Activated T-helper 17 cell treated with anti-CD3 and anti-CD28 coated beads, Interleukin-2, amount 50 U/mL, for 72 hours (primary cell): ENCODE results near the gene FGF14. TPM values are rescaled to one million over a fixed set of nuclear protein-coding genes. Genes with fewer than 3 reads are reported as not detected.

Experiments used
- ATAC-seq: fragments of 150-1000 bp; cut with Tn5 transposase; replicated peaks from 2 replicates; pipeline ENCODE4 v1.10.0; 2021; ENCODE audit warnings: mild to moderate bottlenecking, moderate library complexity
- H3K27ac Mint-ChIP-seq: one replicate; pipeline ENCODE4 v1.8.0; 2022; ENCODE audit warnings: mixed read lengths
- H3K27me3 Mint-ChIP-seq: one replicate; pipeline ENCODE4 v1.8.0; 2022; ENCODE audit warnings: mixed read lengths
- H3K36me3 Mint-ChIP-seq: one replicate; pipeline ENCODE4 v1.8.0; 2022; ENCODE audit warnings: low read depth, mild to moderate bottlenecking, mixed read lengths
- H3K4me1 Mint-ChIP-seq: one replicate; pipeline ENCODE4 v1.8.0; 2022; ENCODE audit warnings: mixed read lengths
- H3K4me3 Mint-ChIP-seq: one replicate; pipeline ENCODE4 v1.8.0; 2022; ENCODE audit warnings: mild to moderate bottlenecking, mixed read lengths
- H3K9me3 Mint-ChIP-seq: one replicate; pipeline ENCODE4 v1.8.0; 2022; ENCODE audit warnings: mixed read lengths
- total RNA-seq, 2 donors: library from RNA; stranded (reverse); gene quantifications; one replicate each; pipeline ENCODE4 v1.2.3, GENCODE V29; 2022

Gene FGF14
- total RNA-seq, 2 donors from 2014 or later: not detected

- Mint-ChIP-seq H3K4me3 (no peak overlapping the region), H3K36me3 (no peaks in the 10 kb centered on the region), H3K27ac (no peak overlapping the region), H3K4me1 (no peaks in the 10 kb centered on the region), H3K9me3 (no peaks in the 10 kb centered on the region), H3K27me3 (peaks cover 18% of the 10 kb centered on the region)
- ATAC-seq: no peak
Observed at GRCh38 chr13:102346769-102347168, 55.1 kb downstream of the FGF14 start.

- Mint-ChIP-seq H3K27me3 (peaks cover 18% of the 10 kb centered on the region), H3K4me1 (no peaks in the 10 kb centered on the region), H3K27ac (no peak overlapping the region), H3K4me3 (no peak overlapping the region), H3K9me3 (no peaks in the 10 kb centered on the region), H3K36me3 (no peaks in the 10 kb centered on the region)
- no peak for ATAC-seq
Observed at GRCh38 chr13:102344410-102344809, 57.4 kb downstream of the FGF14 start.

GRCh38 chr13:102333320-102334198 is 68.3 kb downstream of the FGF14 start:
- Mint-ChIP-seq H3K27ac (no peak overlapping the region), H3K36me3 (no peaks in the 10 kb centered on the region), H3K27me3 (peaks cover 52% of the 10 kb centered on the region), H3K4me1 (no peaks in the 10 kb centered on the region), H3K9me3 (no peaks in the 10 kb centered on the region), H3K4me3 (no peak overlapping the region)
- ATAC-seq: no peak

GRCh38 chr13:102328909-102329308 is 72.9 kb downstream of the FGF14 start:
- no peak overlapping the region for H3K4me3 Mint-ChIP-seq
- H3K4me1 Mint-ChIP-seq: no peaks in the 10 kb centered on the region
- peaks cover 29% of the 10 kb centered on the region for H3K27me3 Mint-ChIP-seq
- no peaks in the 10 kb centered on the region for H3K36me3 Mint-ChIP-seq
- ATAC-seq: no peak
- H3K27ac Mint-ChIP-seq: no peak overlapping the region
- no peaks in the 10 kb centered on the region for H3K9me3 Mint-ChIP-seq

- H3K27me3 Mint-ChIP-seq: peaks cover 22% of the 10 kb centered on the region
- no peaks in the 10 kb centered on the region for H3K9me3 Mint-ChIP-seq
- H3K36me3 Mint-ChIP-seq: no peaks in the 10 kb centered on the region
- H3K27ac Mint-ChIP-seq: no peak overlapping the region
- H3K4me3 Mint-ChIP-seq: no peak overlapping the region
- no peak for ATAC-seq
- no peaks in the 10 kb centered on the region for H3K4me1 Mint-ChIP-seq
Observed at GRCh38 chr13:102327119-102327617, 74.7 kb downstream of the FGF14 start.

- ATAC-seq: no peak
- Mint-ChIP-seq H3K36me3 (no peaks in the 10 kb centered on the region), H3K4me3 (no peak overlapping the region), H3K4me1 (no peaks in the 10 kb centered on the region), H3K9me3 (no peaks in the 10 kb centered on the region), H3K27me3 (peaks cover 18% of the 10 kb centered on the region), H3K27ac (no peak overlapping the region)
Observed at GRCh38 chr13:102326381-102327118, 75.3 kb downstream of the FGF14 start.

GRCh38 chr13:102325321-102325720 is 76.5 kb downstream of the FGF14 start:
- H3K4me3 Mint-ChIP-seq: no peak overlapping the region
- H3K9me3 Mint-ChIP-seq: no peaks in the 10 kb centered on the region
- H3K27ac Mint-ChIP-seq: no peak overlapping the region
- ATAC-seq: no peak
- peaks cover 11% of the 10 kb centered on the region for H3K27me3 Mint-ChIP-seq
- no peaks in the 10 kb centered on the region for H3K4me1 Mint-ChIP-seq
- H3K36me3 Mint-ChIP-seq: no peaks in the 10 kb centered on the region

- ATAC-seq: no peak
- no peaks in the 10 kb centered on the region for H3K36me3 Mint-ChIP-seq
Observed at GRCh38 chr13:102323505-102323904, 78.3 kb downstream of the FGF14 start.

GRCh38 chr13:102323012-102323411 is 78.8 kb downstream of the FGF14 start:
- H3K36me3 Mint-ChIP-seq: no peaks in the 10 kb centered on the region
- H3K27me3 Mint-ChIP-seq: peaks cover 3% of the 10 kb centered on the region
- H3K4me1 Mint-ChIP-seq: no peaks in the 10 kb centered on the region
- H3K4me3 Mint-ChIP-seq: no peak overlapping the region
- no peak for ATAC-seq
- no peaks in the 10 kb centered on the region for H3K9me3 Mint-ChIP-seq
- H3K27ac Mint-ChIP-seq: no peak overlapping the region

More at GRCh38 chr13:102323505-102323904, 78.3 kb downstream of the FGF14 start:
- Mint-ChIP-seq H3K4me3 (no peak overlapping the region), H3K9me3 (no peaks in the 10 kb centered on the region), H3K27ac (no peak overlapping the region), H3K27me3 (peaks cover 3% of the 10 kb centered on the region), H3K4me1 (no peaks in the 10 kb centered on the region)

GRCh38 chr13:102322211-102322610 is 79.6 kb downstream of the FGF14 start:
- ATAC-seq: no peak
- no peaks in the 10 kb centered on the region for H3K9me3 Mint-ChIP-seq
- peaks cover 3% of the 10 kb centered on the region for H3K27me3 Mint-ChIP-seq
- H3K4me3 Mint-ChIP-seq: no peak overlapping the region
- no peak overlapping the region for H3K27ac Mint-ChIP-seq
- H3K36me3 Mint-ChIP-seq: no peaks in the 10 kb centered on the region
- H3K4me1 Mint-ChIP-seq: no peaks in the 10 kb centered on the region

GRCh38 chr13:102318233-102318632 is 83.6 kb downstream of the FGF14 start:
- Mint-ChIP-seq H3K9me3 (no peaks in the 10 kb centered on the region), H3K4me3 (no peak overlapping the region), H3K27ac (no peak overlapping the region), H3K36me3 (no peaks in the 10 kb centered on the region), H3K4me1 (no peaks in the 10 kb centered on the region), H3K27me3 (peaks cover 4% of the 10 kb centered on the region)
- ATAC-seq: no peak

- no peak for ATAC-seq
- Mint-ChIP-seq H3K4me1 (no peaks in the 10 kb centered on the region), H3K36me3 (no peaks in the 10 kb centered on the region), H3K4me3 (no peak overlapping the region), H3K27ac (no peak overlapping the region), H3K27me3 (peaks cover 4% of the 10 kb centered on the region), H3K9me3 (no peaks in the 10 kb centered on the region)
Observed at GRCh38 chr13:102317593-102317992, 84.3 kb downstream of the FGF14 start.

- no peaks in the 10 kb centered on the region for H3K9me3 Mint-ChIP-seq
- H3K4me3 Mint-ChIP-seq: no peak overlapping the region
- no peak overlapping the region for H3K27ac Mint-ChIP-seq
- H3K36me3 Mint-ChIP-seq: no peaks in the 10 kb centered on the region
- no peaks in the 10 kb centered on the region for H3K4me1 Mint-ChIP-seq
- no peak for ATAC-seq
- H3K27me3 Mint-ChIP-seq: peaks cover 4% of the 10 kb centered on the region
Observed at GRCh38 chr13:102316732-102317131, 85.1 kb downstream of the FGF14 start.

- H3K27ac Mint-ChIP-seq: no peak overlapping the region
- H3K4me1 Mint-ChIP-seq: no peaks in the 10 kb centered on the region
- no peaks in the 10 kb centered on the region for H3K36me3 Mint-ChIP-seq
- H3K4me3 Mint-ChIP-seq: no peak overlapping the region
- no peaks in the 10 kb centered on the region for H3K9me3 Mint-ChIP-seq
- peaks cover 8% of the 10 kb centered on the region for H3K27me3 Mint-ChIP-seq
- no peak for ATAC-seq
Observed at GRCh38 chr13:102312841-102313240, 89.0 kb downstream of the FGF14 start.

GRCh38 chr13:102311901-102312300 is 89.9 kb downstream of the FGF14 start:
- Mint-ChIP-seq H3K9me3 (no peaks in the 10 kb centered on the region), H3K27me3 (peaks cover 8% of the 10 kb centered on the region), H3K4me3 (no peak overlapping the region), H3K27ac (no peak overlapping the region), H3K36me3 (no peaks in the 10 kb centered on the region), H3K4me1 (no peaks in the 10 kb centered on the region)
- no peak for ATAC-seq
